GM12878 (cell line): ENCODE results near the gene NACC1. TPM values are rescaled to one million over a fixed set of nuclear protein-coding genes. Genes with fewer than 3 reads are reported as not detected.

Source experiments
- ATAC-seq: fragments of 200-7000 bp; cut with Tn5 transposase; 3 replicates; pipeline ENCODE4 v1.9.1; 2020; ENCODE audit warnings: mild to moderate bottlenecking, moderate library complexity
- BruUV-seq: library from RNA; stranded (reverse); fragments of 400-500 nt; replicated peaks from 2 replicates; lab custom pipeline; 2021; lab: Mats Ljungman, UMichigan
- CTCF ChIA-PET: fragments of 300-600 bp; sonication (Branson Sonifier 250); formaldehyde crosslinking; extraction: SDS; loops from one replicate; lab custom pipeline; 2021; ENCODE audit warnings: inconsistent platforms; lab: Yijun Ruan, JAX
- POLR2A ChIA-PET: fragments of 350-600 bp; formaldehyde crosslinking; extraction: SDS; loops from one replicate; lab custom pipeline; 2021; ENCODE audit warnings: inconsistent platforms; lab: Charles Lee
- RAD21 ChIA-PET: fragments of 300-600 bp; sonication (Branson Sonifier 250); formaldehyde crosslinking; loops from one replicate; lab custom pipeline; 2023; ENCODE audit warnings: antibody characterized with exemption; ENCODE audit not compliant: unreplicated experiment; lab: Charles Lee
- SMC1A ChIA-PET: fragments of 300-600 bp; sonication (Branson Sonifier 250); formaldehyde crosslinking; loops from one replicate; lab custom pipeline; 2023; ENCODE audit not compliant: unreplicated experiment, uncharacterized antibody; lab: Charles Lee
- DNase-seq: peaks from one replicate; pipeline ENCODE4 v3.0.0-alpha.2; 2011; ENCODE audit warnings: low read depth, low spot score
- FAIRE-seq: peaks from 3 replicates; lab custom pipeline; 2011; peaks lifted over from hg19 to GRCh38; lab: Jason Lieb, UNC
- H2AFZ ChIP-seq: 2 replicates; pipeline ENCODE4 v1.6.0; 2011; ENCODE audit warnings: low read depth, low read length, control low read depth; ENCODE audit not compliant: control insufficient read depth
- H3K27ac ChIP-seq: 2 replicates; pipeline ENCODE4 v1.5.1; 2011; ENCODE audit warnings: control low read depth; ENCODE audit not compliant: control insufficient read depth, insufficient read depth
- H3K27me3 ChIP-seq, 2 experiments: replicated peaks in 1 of 2; 2 replicates each; pipeline versions ENCODE4 v1.6.0 to v1.6.1; 2011; ENCODE audit warnings: low read length in 1 of 2; ENCODE audit not compliant: control insufficient read depth in 2 of 2, insufficient read depth in 2 of 2
- H3K36me3 ChIP-seq, 2 experiments: 2 replicates each; pipeline ENCODE4 v1.5.1; 2011; ENCODE audit warnings: low read length in 1 of 2; ENCODE audit not compliant: control insufficient read depth in 2 of 2, insufficient read depth in 2 of 2
- H3K4me1 ChIP-seq: 2 replicates; pipeline ENCODE4 v1.6.1; 2011; ENCODE audit warnings: mild to moderate bottlenecking, low read length, moderate library complexity, mixed read lengths; ENCODE audit not compliant: control insufficient read depth, insufficient read depth
- H3K4me2 ChIP-seq: 2 replicates; pipeline ENCODE4 v1.6.0; 2011; ENCODE audit warnings: control low read depth; ENCODE audit not compliant: control insufficient read depth, insufficient read depth
- H3K4me3 ChIP-seq: fragments of 200-600 bp; sonication (generic); 2 replicates; pipeline ENCODE4 v1.5.1; 2016
- H3K79me2 ChIP-seq: 2 replicates; pipeline ENCODE4 v1.6.0; 2011; ENCODE audit warnings: low read length; ENCODE audit not compliant: control insufficient read depth, insufficient read depth
- H3K9ac ChIP-seq: 2 replicates; pipeline ENCODE4 v1.8.0; 2011; ENCODE audit warnings: low read length, control low read depth, mixed read lengths; ENCODE audit not compliant: control insufficient read depth, insufficient read depth
- H3K9me3 ChIP-seq: replicated peaks from 3 replicates; pipeline ENCODE4 v1.5.1; 2011; ENCODE audit warnings: mild to moderate bottlenecking, low read length; ENCODE audit not compliant: control insufficient read depth, insufficient read depth
- H4K20me1 ChIP-seq: 2 replicates; pipeline ENCODE4 v1.6.0; 2011; ENCODE audit not compliant: control insufficient read depth, insufficient read depth
- RAD21 ChIP-seq: IDR thresholded peaks from 2 replicates; pipeline ENCODE4 v1.6.1; 2011; ENCODE audit warnings: mild to moderate bottlenecking, low read depth, low read length, moderate library complexity; ENCODE audit not compliant: insufficient read depth
- WRNIP1 ChIP-seq: IDR thresholded peaks from 2 replicates; pipeline ENCODE4 v1.6.1; 2011; ENCODE audit warnings: low read depth, low read length, improper control_type of control experiment, borderline replicate concordance
- WGBS: methylation state at CpG from one replicate; pipeline ENCODE4 v1.1.6; 2016; ENCODE audit warnings: low lambda C conversion rate; ENCODE audit not compliant: insufficient replicate concordance, insufficient coverage; ENCODE audit errors: missing lambda C conversion rate; 5-methylcytosine and 5-hydroxymethylcytosine counted together
- in situ Hi-C: fragments of 300-500 bp; cut with MboI; formaldehyde crosslinking; loops from 9 replicates; pipeline ENCODE4 v1.14.3; 2018; ENCODE audit warnings: mixed read lengths
- intact Hi-C: fragments of 100-400 bp; cut with micrococcal nuclease; formaldehyde crosslinking; loops from one replicate; pipeline ENCODE4 v1.14.2; 2022; ENCODE audit not compliant: unreplicated experiment
- polyA plus RNA-seq, 11 experiments: library from polyadenylated mRNA; depleted of rRNA in 4 of 11; unstranded in 6 of 11; stranded (reverse) in 5 of 11; fragments of >200 nt; fragmentation: Nextera tagmentation in 4 of 11; fragmentation: Illumina TruSeq in 1 of 11; extraction: Ambion mirVana in 4 of 11; extraction: Trizol in 1 of 11; gene quantifications; 1 replicate in 1 of 11; 2 replicates in 10 of 11; pipeline versions ENCODE4 v1.2.1 to v1.2.3, GENCODE V29; 2011 to 2016; ENCODE audit warnings: inconsistent platforms in 2 of 11, missing spikeins in 2 of 11, low read depth in 1 of 11
- total RNA-seq, 4 experiments: library from RNA; depleted of rRNA in 3 of 4; stranded (reverse); fragments of >200 nt in 3 of 4; fragmentation: Illumina TruSeq in 1 of 4; extraction: Trizol in 1 of 4; gene quantifications; 2 replicates each; pipeline versions ENCODE4 v1.2.1 to v1.2.3, GENCODE V29; 2013 to 2021

NACC1 gene
- total and polyA plus RNA-seq, 10 of the 15 experiments (the other 5 are each of a cell fraction or from before 2014, with no cell fraction given), result 0.18 to 120 (median 19.2) TPM

DNA sequence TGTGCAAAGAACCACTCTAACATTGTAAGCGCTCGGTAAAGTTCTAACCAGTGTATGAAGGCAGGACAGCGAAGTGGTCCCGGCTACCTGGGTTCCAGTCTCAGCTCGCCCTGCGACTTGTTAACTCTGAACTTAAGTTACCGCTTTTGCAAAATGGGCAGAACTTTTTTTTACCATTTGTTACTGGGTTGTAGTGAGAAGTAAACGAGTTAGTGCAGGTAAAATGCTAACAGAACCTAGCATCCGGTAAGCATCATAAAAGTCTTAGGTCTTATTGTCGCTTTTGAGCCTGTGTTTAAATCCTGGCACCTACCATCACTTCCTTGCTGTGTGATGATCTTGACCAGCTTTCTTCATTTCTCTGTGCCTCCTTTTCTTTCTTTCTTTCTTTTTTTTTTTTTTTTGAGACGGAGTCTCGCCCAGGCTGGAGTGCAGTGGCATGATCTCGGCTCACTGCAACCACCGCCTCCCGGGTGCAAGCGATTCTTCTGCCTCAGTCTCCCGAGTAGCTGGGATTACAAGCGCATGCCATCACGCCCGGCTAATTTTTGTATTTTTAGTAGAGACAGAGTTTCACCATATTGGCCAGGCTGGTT lies 790 bp upstream of the NACC1 start:
- peaks cover 55% of the 10 kb centered on the region for H3K79me2 ChIP-seq
- peaks cover 36% of the 10 kb centered on the region for H3K4me1 ChIP-seq
- FAIRE-seq (no peak), DNase-seq (no peak), ATAC-seq (peak; percentile 28)
- in situ Hi-C loops (no loop called here), intact Hi-C loops (loop anchor here (5.0 kb wide), 1 partner anchor 145 kb away; no protein-coding TSS in a partner anchor)
- no TSS peak for BruUV-seq
- WGBS, result 1% methylated on average over 17 of the region's 20 CpGs
- H2AFZ ChIP-seq, result peak overlapping the region; percentile 60
- no peak for TF ChIP-seq RAD21
- 0 out of 2 replicates have a peak, but pooled peaks have one; percentile 5 for TF ChIP-seq WRNIP1
- H3K36me3 ChIP-seq, result peaks cover 3 to 7% of the 10 kb centered on the region in 2 experiments; a peak in 3 of 4 replicates
- CTCF ChIA-PET, result interaction anchor here (0.8 to 1.7 kb wide), 6 partner anchors 12 to 83 kb away, joined by 3 to 7 read pairs (median 4); partner anchors contain the start of genes IER2 and STX10
- no peaks in the 10 kb centered on the region for H3K9me3 ChIP-seq
- H3K9ac ChIP-seq, result peak overlapping the region; percentile 79
- SMC1A ChIA-PET, result interaction anchor here (1.0 to 1.8 kb wide), 9 partner anchors 13 to 144 kb away, joined by 3 to 7 read pairs (median 5); partner anchors contain the start of genes IER2 and STX10
- H3K4me3 ChIP-seq, result peak overlapping the region; percentile 98
- peak overlapping the region; percentile 61 for H3K4me2 ChIP-seq
- POLR2A ChIA-PET, result interaction anchor here (0.5 to 3.8 kb wide), 12 partner anchors 11 to 1560 kb away, joined by 3 to 28 read pairs (median 4); no protein-coding TSS in a partner anchor
- peak overlapping the region; percentile 71 for H3K27ac ChIP-seq
- H4K20me1 ChIP-seq, result peaks cover 8% of the 10 kb centered on the region
- RAD21 ChIA-PET, result interaction anchor here (0.7 to 2.2 kb wide), 7 partner anchors 12 to 78 kb away, joined by 3 to 10 read pairs (median 4); partner anchors contain the start of genes IER2 and STX10
- no peaks in the 10 kb centered on the region for H3K27me3 ChIP-seq
